OCI-LY3 (cell line): Measurements from ENCODE around the gene CP.

ENCODE experiments used
- EZH2phosphoT487 ChIP-seq: fragments of 200-600 bp; shearing (Covaris generic); IDR thresholded peaks from 2 replicates; pipeline ENCODE4 v1.6.1; 2018; ENCODE audit warnings: antibody characterized with exemption, mixed run types, low read depth
- TF ChIP-seq, protein P1 (sequence below): fragments of 200-600, 300-600 bp; sonication (generic); IDR thresholded peaks from 2 replicates; pipeline ENCODE4 v1.5.1; 2014; ENCODE audit warnings: antibody characterized with exemption, low read length, low read depth

DNA sequence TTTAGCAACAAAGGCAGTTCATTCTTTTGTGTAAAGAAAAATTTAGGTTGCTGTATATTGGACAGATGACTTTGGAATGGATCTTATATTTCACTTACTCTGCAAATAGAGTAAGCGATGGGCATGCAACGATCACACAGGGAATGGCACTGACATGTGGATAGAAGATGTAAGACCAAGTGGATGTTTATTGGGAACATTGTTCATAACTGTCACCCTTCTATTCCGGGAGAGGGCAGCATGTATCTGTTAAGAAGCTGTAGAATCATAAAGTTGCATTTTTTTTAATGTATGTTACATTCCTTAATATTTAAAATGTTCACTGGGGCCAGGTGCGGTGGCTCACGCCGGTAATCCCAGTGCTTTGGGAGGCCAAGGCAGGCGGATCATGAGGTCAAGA is 51.0 kb downstream of the CP start:
- TF ChIP-seq, protein P1, sequence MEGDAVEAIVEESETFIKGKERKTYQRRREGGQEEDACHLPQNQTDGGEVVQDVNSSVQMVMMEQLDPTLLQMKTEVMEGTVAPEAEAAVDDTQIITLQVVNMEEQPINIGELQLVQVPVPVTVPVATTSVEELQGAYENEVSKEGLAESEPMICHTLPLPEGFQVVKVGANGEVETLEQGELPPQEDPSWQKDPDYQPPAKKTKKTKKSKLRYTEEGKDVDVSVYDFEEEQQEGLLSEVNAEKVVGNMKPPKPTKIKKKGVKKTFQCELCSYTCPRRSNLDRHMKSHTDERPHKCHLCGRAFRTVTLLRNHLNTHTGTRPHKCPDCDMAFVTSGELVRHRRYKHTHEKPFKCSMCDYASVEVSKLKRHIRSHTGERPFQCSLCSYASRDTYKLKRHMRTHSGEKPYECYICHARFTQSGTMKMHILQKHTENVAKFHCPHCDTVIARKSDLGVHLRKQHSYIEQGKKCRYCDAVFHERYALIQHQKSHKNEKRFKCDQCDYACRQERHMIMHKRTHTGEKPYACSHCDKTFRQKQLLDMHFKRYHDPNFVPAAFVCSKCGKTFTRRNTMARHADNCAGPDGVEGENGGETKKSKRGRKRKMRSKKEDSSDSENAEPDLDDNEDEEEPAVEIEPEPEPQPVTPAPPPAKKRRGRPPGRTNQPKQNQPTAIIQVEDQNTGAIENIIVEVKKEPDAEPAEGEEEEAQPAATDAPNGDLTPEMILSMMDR = no peak
- no peak for TF ChIP-seq EZH2phosphoT487
